Smooth muscle cell (in vitro differentiated cells): ENCODE data around the gene CEP170B. TPM values are rescaled to one million over a fixed set of nuclear protein-coding genes. Genes with fewer than 3 reads are reported as not detected.

ENCODE experiments used
- DNase-seq: peaks from one replicate; lab custom pipeline; 2025; ENCODE audit not compliant: unreplicated experiment; lab: John Stamatoyannopoulos, UW
- H2AFZ ChIP-seq: fragments of 200-600 bp; sonication (generic); 2 replicates; pipeline ENCODE4 v1.6.0; 2016; ENCODE audit warnings: antibody characterized with exemption, low read depth, mild to moderate bottlenecking
- H3F3A ChIP-seq: fragments of 200-600 bp; sonication (generic); 2 replicates; pipeline ENCODE4 v1.6.0; 2017; ENCODE audit warnings: antibody characterized with exemption, low read depth
- H3K27ac ChIP-seq: fragments of 200-600 bp; sonication (generic); 2 replicates; pipeline ENCODE4 v1.5.1; 2016; ENCODE audit warnings: low read depth, mild to moderate bottlenecking
- H3K27me3 ChIP-seq: fragments of 200-600 bp; sonication (generic); 2 replicates; pipeline ENCODE4 v1.6.1; 2016; ENCODE audit warnings: low read depth, mild to moderate bottlenecking
- H3K36me3 ChIP-seq: fragments of 200-600 bp; sonication (generic); 2 replicates; pipeline ENCODE4 v1.5.1; 2016; ENCODE audit warnings: low read depth
- H3K4me1 ChIP-seq: fragments of 200-600 bp; sonication (generic); 2 replicates; pipeline ENCODE4 v1.5.1; 2016; ENCODE audit warnings: low read depth
- H3K4me2 ChIP-seq: fragments of 200-600 bp; sonication (generic); 2 replicates; pipeline ENCODE4 v1.6.0; 2016; ENCODE audit warnings: mild to moderate bottlenecking
- H3K4me3 ChIP-seq: fragments of 200-600 bp; sonication (generic); 2 replicates; pipeline ENCODE4 v1.5.1; 2016; ENCODE audit warnings: mild to moderate bottlenecking
- H3K79me2 ChIP-seq: fragments of 200-600 bp; sonication (generic); 2 replicates; pipeline ENCODE4 v1.6.0; 2016; ENCODE audit warnings: low read depth, mild to moderate bottlenecking
- H3K9ac ChIP-seq: fragments of 200-600 bp; sonication (generic); 2 replicates; pipeline ENCODE4 v1.6.0; 2016; ENCODE audit warnings: low read depth
- H3K9me3 ChIP-seq: fragments of 200-600 bp; sonication (generic); replicated peaks from 2 replicates; pipeline ENCODE4 v1.5.1; 2016; ENCODE audit warnings: low read depth
- H4K20me1 ChIP-seq: fragments of 200-600 bp; sonication (generic); 2 replicates; pipeline ENCODE4 v1.6.0; 2016; ENCODE audit warnings: low read depth
- CTCF ChIP-seq: fragments of 200-600 bp; sonication (generic); IDR thresholded peaks from 2 replicates; pipeline ENCODE4 v1.5.1; 2017; ENCODE audit warnings: borderline replicate concordance, mild to moderate bottlenecking, antibody characterized with exemption; ENCODE audit not compliant: insufficient read depth, poor library complexity, severe bottlenecking
- WGBS: methylation state at CpG from one replicate; pipeline ENCODE4 v1.1.7; 2016; ENCODE audit warnings: low lambda C conversion rate; 5-methylcytosine and 5-hydroxymethylcytosine counted together
- polyA plus RNA-seq: library from polyadenylated mRNA; unstranded; fragments of >200 nt; fragmentation: Nextera tagmentation; extraction: Ambion mirVana; gene quantifications from 2 replicates; pipeline ENCODE4 v1.2.1, GENCODE V29; 2016
- total RNA-seq: library from RNA; depleted of rRNA; stranded (reverse); fragments of >200 nt; gene quantifications from 2 replicates; pipeline ENCODE4 v1.2.3, GENCODE V29; 2014

Gene CEP170B
- total and polyA plus RNA-seq, 2 experiments from 2014 or later = 5.9 to 9.8 TPM

DNA sequence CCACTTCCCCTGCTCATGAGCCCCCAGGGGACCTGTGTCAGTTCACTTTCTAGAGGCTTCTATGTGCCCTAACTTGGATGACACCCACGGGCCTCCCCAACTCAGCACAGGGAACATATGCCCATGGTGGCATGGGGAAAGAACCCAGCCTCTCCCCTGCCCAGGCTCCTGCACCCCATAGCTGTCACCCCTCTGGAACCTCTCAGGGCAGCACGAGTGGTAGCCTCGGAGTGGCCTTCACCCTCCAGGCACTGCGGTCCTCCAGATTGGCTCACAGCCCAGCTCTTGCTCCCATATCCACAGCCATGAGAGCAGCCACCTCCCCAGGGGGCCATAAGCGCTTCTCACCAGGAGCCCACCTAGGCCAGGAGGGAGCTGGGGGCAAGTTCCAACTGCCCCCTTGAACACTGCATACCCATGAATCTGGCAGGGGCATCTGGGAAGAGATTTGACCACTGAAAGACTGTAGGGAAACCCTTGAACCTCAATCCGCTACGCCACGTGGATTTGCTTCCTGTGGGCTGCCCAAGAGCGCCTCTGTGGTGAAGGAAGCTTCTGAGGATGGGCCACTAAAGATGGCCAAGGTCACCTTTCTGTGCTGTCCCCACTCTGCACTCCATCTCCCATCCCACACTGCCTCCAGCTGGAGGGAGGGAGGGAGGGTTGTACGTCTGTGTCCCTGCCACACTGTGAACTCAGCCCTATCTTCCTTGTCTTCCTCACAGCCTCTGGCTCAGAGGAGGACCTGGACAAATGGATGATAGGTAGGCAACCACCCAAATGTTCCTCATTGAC lies 71.5 kb downstream of the CEP170B start:
- Histone ChIP-seq H3K79me2 (no peaks in the 10 kb centered on the region), H3F3A (no peaks in the 10 kb centered on the region), H3K4me2 (no peak overlapping the region), H2AFZ (no peak overlapping the region), H3K27me3 (peaks cover 43% of the 10 kb centered on the region), H3K36me3 (no peaks in the 10 kb centered on the region), H3K4me3 (no peak overlapping the region), H3K4me1 (no peaks in the 10 kb centered on the region), H3K27ac (no peak overlapping the region), H4K20me1 (no peaks in the 10 kb centered on the region), H3K9ac (no peak overlapping the region), H3K9me3 (no peaks in the 10 kb centered on the region)
- 81% methylated on average over 10 of the region's 10 CpGs for WGBS
- no peak for DNase-seq
- TF ChIP-seq CTCF = no peak

GRCh38 chr14:104937161-104937560 lies 72.1 kb downstream of the CEP170B start:
- H3K4me2 ChIP-seq = no peak overlapping the region
- no peaks in the 10 kb centered on the region for H3K9me3 ChIP-seq
- H3K27ac ChIP-seq = no peak overlapping the region
- H3K79me2 ChIP-seq = no peaks in the 10 kb centered on the region
- H3K4me3 ChIP-seq = no peak overlapping the region
- H3K36me3 ChIP-seq = no peaks in the 10 kb centered on the region
- no peak overlapping the region for H2AFZ ChIP-seq
- TF ChIP-seq CTCF = no peak
- no peaks in the 10 kb centered on the region for H4K20me1 ChIP-seq
- H3F3A ChIP-seq = no peaks in the 10 kb centered on the region
- WGBS = 82% methylated on average over 4 of the region's 4 CpGs
- no peaks in the 10 kb centered on the region for H3K4me1 ChIP-seq
- H3K27me3 ChIP-seq = peaks cover 37% of the 10 kb centered on the region
- H3K9ac ChIP-seq = no peak overlapping the region
- DNase-seq = no peak

GRCh38 chr14:104937694-104938365 lies 72.8 kb downstream of the CEP170B start:
- Histone ChIP-seq H3K4me2 (no peak overlapping the region), H3K4me3 (no peak overlapping the region), H3K36me3 (no peaks in the 10 kb centered on the region), H3K4me1 (no peaks in the 10 kb centered on the region), H3K9me3 (no peaks in the 10 kb centered on the region), H4K20me1 (no peaks in the 10 kb centered on the region), H3K79me2 (no peaks in the 10 kb centered on the region), H3K27me3 (peaks cover 31% of the 10 kb centered on the region), H3F3A (no peaks in the 10 kb centered on the region), H3K9ac (no peak overlapping the region), H3K27ac (no peak overlapping the region), H2AFZ (no peak overlapping the region)
- TF ChIP-seq CTCF = no peak
- no peak for DNase-seq
- WGBS = 86% methylated on average over 11 of the region's 11 CpGs
